A172 (cell line): Measurements from ENCODE around the gene PSMB10. TPM values are rescaled to one million over a fixed set of nuclear protein-coding genes. Genes with fewer than 3 reads are reported as not detected.
"Not testable (repeated sequence)": the region's sequence is repeated elsewhere in the genome, so short reads cannot be mapped to it uniquely, and the experiment has no call there.

Source experiments
- DNase-seq: peaks from one replicate; pipeline ENCODE4 v3.0.0-alpha.2; 2015; ENCODE audit warnings: low spot score
- total RNA-seq: library from RNA; depleted of rRNA; stranded (reverse); fragments of >200 nt; shearing (Covaris generic); gene quantifications from 2 replicates; pipeline ENCODE4 v1.2.3, GENCODE V29; 2014; rRNA removed

The PSMB10 gene
- total RNA-seq = 27.9 and 28.8 TPM in 2 replicates

- no peak for DNase-seq
These were observed at the start of gene PSMB10 for GRCh38 chr16:67936124-67936879. PSMB10 (minus strand) TSS chr16:67936850; CDS start chr16:67936749, 101 bp downstream.

- DNase-seq = no peak
These were observed 45.5 kb upstream of the PSMB10 start for GRCh38 chr16:67982011-67982696.

- DNase-seq = no peak
These were observed 43.5 kb upstream of the PSMB10 start, which contains the start of gene DPEP3 for GRCh38 chr16:67979955-67980678. DPEP3 (minus strand) TSS chr16:67980499; CDS start chr16:67980380, 119 bp downstream.

- DNase-seq = no peak
These were observed 41.0 kb upstream of the PSMB10 start for GRCh38 chr16:67977469-67978227.

- DNase-seq = no peak
These were observed 40.4 kb upstream of the PSMB10 start for GRCh38 chr16:67977005-67977404.

- DNase-seq = no peak
These were observed 39.6 kb upstream of the PSMB10 start for GRCh38 chr16:67976205-67976604.

GRCh38 chr16:67975321-67976105 lies 38.9 kb upstream of the PSMB10 start:
- DNase-seq = no peak

- DNase-seq = not testable (repeated sequence)
These were observed 35.6 kb upstream of the PSMB10 start for GRCh38 chr16:67972285-67972684.

GRCh38 chr16:67971111-67971510 lies 34.5 kb upstream of the PSMB10 start:
- DNase-seq = no peak

GRCh38 chr16:67969254-67970039 lies 32.8 kb upstream of the PSMB10 start:
- no peak for DNase-seq

- peak; percentile 41 for DNase-seq
These were observed 32.0 kb upstream of the PSMB10 start, which contains the start of gene SLC12A4 for GRCh38 chr16:67968400-67969253. SLC12A4 (minus strand) TSS chr16:67968637; CDS start chr16:67968553, 84 bp downstream.

- DNase-seq = no peak
These were observed 31.3 kb upstream of the PSMB10 start for GRCh38 chr16:67967958-67968399.

- DNase-seq = no peak
These were observed 30.7 kb upstream of the PSMB10 start for GRCh38 chr16:67967183-67967957.

GRCh38 chr16:67966549-67967182 lies 30.0 kb upstream of the PSMB10 start:
- peak; percentile 62 for DNase-seq

- no peak for DNase-seq
These were observed 29.3 kb upstream of the PSMB10 start for GRCh38 chr16:67965668-67966548.

- DNase-seq = no peak
These were observed 28.0 kb upstream of the PSMB10 start for GRCh38 chr16:67964477-67965131.
